ENCODE data around the gene TBCD.

The TBCD gene

GRCh38 chr17:82883419-82884031 lies 131.7 kb downstream of the TBCD start:
- no peak for DNase-seq (ENCODE audit: low read depth in 2 of 2, low spot score in 1 of 2)

- no peak for DNase-seq (ENCODE audit: low read depth in 2 of 2, low spot score in 1 of 2)
These were observed 132.6 kb downstream of the TBCD start for GRCh38 chr17:82884341-82884969.

- DNase-seq (ENCODE audit: low read depth in 2 of 2, low spot score in 1 of 2), result no peak
These were observed 133.1 kb downstream of the TBCD start for GRCh38 chr17:82884970-82885353.

- no peak for DNase-seq (ENCODE audit: low read depth in 2 of 2, low spot score in 1 of 2)
These were observed 135.6 kb downstream of the TBCD start for GRCh38 chr17:82887255-82888164.

GRCh38 chr17:82888583-82889495 lies 137.0 kb downstream of the TBCD start:
- no peak for DNase-seq (ENCODE audit: low read depth in 2 of 2, low spot score in 1 of 2)

GRCh38 chr17:82889496-82890338 lies 137.9 kb downstream of the TBCD start:
- DNase-seq (ENCODE audit: low read depth in 2 of 2, low spot score in 1 of 2), result no peak

GRCh38 chr17:82890339-82890730 lies 138.5 kb downstream of the TBCD start:
- no peak for DNase-seq (ENCODE audit: low read depth in 2 of 2, low spot score in 1 of 2)

- no peak for DNase-seq (ENCODE audit: low read depth in 2 of 2, low spot score in 1 of 2)
These were observed 139.2 kb downstream of the TBCD start for GRCh38 chr17:82890926-82891678.

- DNase-seq (ENCODE audit: low read depth in 2 of 2, low spot score in 1 of 2), result no peak
These were observed 140.0 kb downstream of the TBCD start for GRCh38 chr17:82891911-82892310.

- DNase-seq (ENCODE audit: low read depth in 2 of 2, low spot score in 1 of 2), result peak; percentile 54 to 67
These were observed 141.2 kb downstream of the TBCD start for GRCh38 chr17:82892899-82893565.

- DNase-seq (ENCODE audit: low read depth in 2 of 2, low spot score in 1 of 2), result no peak
These were observed 141.9 kb downstream of the TBCD start for GRCh38 chr17:82893779-82894178.

- no peak for DNase-seq (ENCODE audit: low read depth in 2 of 2, low spot score in 1 of 2)
These were observed 142.5 kb downstream of the TBCD start for GRCh38 chr17:82894389-82894788.

- DNase-seq (ENCODE audit: low read depth in 2 of 2, low spot score in 1 of 2), result no peak
These were observed 143.2 kb downstream of the TBCD start for GRCh38 chr17:82895087-82895486.

GRCh38 chr17:82896071-82897000 lies 144.5 kb downstream of the TBCD start:
- DNase-seq (ENCODE audit: low read depth in 2 of 2, low spot score in 1 of 2), result no peak

GRCh38 chr17:82897514-82898249 lies 145.8 kb downstream of the TBCD start:
- DNase-seq (ENCODE audit: low read depth in 2 of 2, low spot score in 1 of 2), result no peak

GRCh38 chr17:82898976-82899514 lies 147.2 kb downstream of the TBCD start:
- no peak for DNase-seq (ENCODE audit: low read depth in 2 of 2, low spot score in 1 of 2)

GRCh38 chr17:82899941-82900340 lies 148.1 kb downstream of the TBCD start:
- DNase-seq (ENCODE audit: low read depth in 2 of 2, low spot score in 1 of 2), result no peak
